Motor neuron (in vitro differentiated cells): ENCODE data around the gene INPP5D. TPM values are rescaled to one million over a fixed set of nuclear protein-coding genes. Genes with fewer than 3 reads are reported as not detected.

Experiments used
- ATAC-seq, 8 experiments: fragments of 200-7000 bp; cut with Tn5 transposase; replicated peaks in 6 of 8; 2 replicates each; pipeline ENCODE4 v1.8.0; 2021; ENCODE audit warnings: mild to moderate bottlenecking in 8 of 8, moderate library complexity in 8 of 8
- H3K27ac ChIP-seq, 2 donors: fragments of 250-450 bp; sonication (Bioruptor Pico); 2 replicates each; pipeline ENCODE4 v1.9.0; 2021; ENCODE audit warnings: antibody characterized with exemption in 2 of 2, mild to moderate bottlenecking in 2 of 2, moderate library complexity in 1 of 2
- H3K4me1 ChIP-seq, 2 donors: fragments of 250-450 bp; sonication (Bioruptor Pico); replicated peaks in 1 of 2; 2 replicates each; pipeline ENCODE4 v1.6.1; 2021; ENCODE audit warnings: antibody characterized with exemption in 2 of 2, mild to moderate bottlenecking in 2 of 2, moderate library complexity in 1 of 2
- H3K4me3 ChIP-seq, 5 donors: fragments of 250-450 bp; sonication (Bioruptor Pico); 2 replicates each; pipeline ENCODE4 v1.9.0; 2021; ENCODE audit warnings: antibody characterized with exemption in 5 of 5, mild to moderate bottlenecking in 5 of 5, moderate library complexity in 4 of 5
- WGBS, 10 experiments: fragments of 450-650 bp; shearing (Covaris generic); methylation state at CpG; one replicate each; pipeline ENCODE4 v1.0.0; 2022; 5-methylcytosine and 5-hydroxymethylcytosine counted together
- in situ Hi-C, 9 experiments: fragments of 400-800 bp; cut with MboI; loops; one replicate each; pipeline ENCODE4 v1.15.0; 2021; ENCODE audit warnings: low sequenced_read_pairs in 9 of 9, low pct_unique_long_range_greater_than_20kb in 2 of 9; ENCODE audit not compliant: unreplicated experiment in 9 of 9
- total RNA-seq, 8 experiments: library from RNA; unstranded; fragments of 300-600 nt; gene quantifications; 2 replicates each; pipeline versions ENCODE4 v1.2.3 to v1.2.4, GENCODE V29; 2022

The INPP5D gene
- total RNA-seq, 8 experiments from 2014 or later = 2.0 to 8.5 (median 3.8) TPM

- Histone ChIP-seq H3K4me3 (no peak overlapping the region), H3K27ac (no peak overlapping the region), H3K4me1 (no peaks in the 10 kb centered on the region)
- ATAC-seq = no peak
- in situ Hi-C loops = no loop called here
- WGBS, 10 experiments = 53 to 94% (median 73%) methylated on average over 2 to 11 of the region's 13 CpGs
Measured at GRCh38 chr2:233085037-233085838, 25.1 kb downstream of the INPP5D start.

DNA sequence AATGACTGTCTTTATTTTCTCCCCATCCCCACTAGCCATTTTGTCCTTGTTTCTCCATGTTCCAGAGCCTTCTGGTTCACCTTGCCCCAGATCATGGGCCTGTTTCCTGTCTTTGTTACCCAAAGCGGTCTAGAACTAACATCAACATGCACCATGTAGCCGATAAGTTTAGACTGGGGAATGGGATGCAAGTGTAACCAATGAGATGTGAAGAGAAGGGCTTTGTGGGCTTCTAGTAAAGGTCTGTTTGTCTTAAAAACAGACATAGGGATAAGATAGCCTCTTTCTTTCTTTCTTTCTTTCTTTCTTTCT is 25.7 kb downstream of the INPP5D start:
- WGBS, 10 experiments = 54 to 100% (median 87%) methylated on average over 2 of the region's 2 CpGs; no CpG with 5 or more reads in 2 of the 10 experiments
- ATAC-seq = no peak
- Histone ChIP-seq H3K4me3 (no peak overlapping the region), H3K27ac (no peak overlapping the region), H3K4me1 (no peaks in the 10 kb centered on the region)
- in situ Hi-C loops = no loop called here

DNA sequence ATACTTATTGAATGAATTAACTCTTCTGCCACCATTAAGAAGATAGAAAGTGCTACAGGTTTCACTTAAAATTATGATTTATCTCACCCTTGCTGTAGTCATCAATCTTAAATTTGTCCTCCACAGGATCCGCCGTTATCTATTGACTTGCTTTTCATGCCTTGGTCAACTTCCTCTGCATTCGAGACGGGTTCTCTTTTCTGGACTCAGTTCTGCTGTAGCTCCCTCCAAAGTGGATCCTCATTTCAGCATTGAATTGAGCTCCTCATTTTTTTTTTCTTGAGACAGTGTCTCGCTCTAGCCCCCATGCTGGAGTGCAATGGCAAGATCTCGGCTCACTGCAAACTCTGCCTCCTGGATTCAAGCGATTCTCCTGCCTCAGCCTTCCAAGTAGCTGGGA is 27.6 kb downstream of the INPP5D start:
- Histone ChIP-seq H3K4me1 (no peaks in the 10 kb centered on the region), H3K27ac (no peak overlapping the region), H3K4me3 (no peak overlapping the region)
- WGBS, 10 experiments = 66 to 100% (median 96%) methylated on average over 1 to 7 of the region's 7 CpGs
- in situ Hi-C loops = no loop called here
- no peak for ATAC-seq

GRCh38 chr2:233088972-233089345 is 28.8 kb downstream of the INPP5D start:
- no peak overlapping the region for H3K4me3 ChIP-seq
- H3K4me1 ChIP-seq = no peaks in the 10 kb centered on the region
- H3K27ac ChIP-seq = no peak overlapping the region
- in situ Hi-C loops = no loop called here
- no peak for ATAC-seq
- 20 to 85% (median 62%) methylated on average over 1 to 5 of the region's 8 CpGs; no CpG with 5 or more reads in 7 of the 10 experiments for WGBS, 10 experiments

DNA sequence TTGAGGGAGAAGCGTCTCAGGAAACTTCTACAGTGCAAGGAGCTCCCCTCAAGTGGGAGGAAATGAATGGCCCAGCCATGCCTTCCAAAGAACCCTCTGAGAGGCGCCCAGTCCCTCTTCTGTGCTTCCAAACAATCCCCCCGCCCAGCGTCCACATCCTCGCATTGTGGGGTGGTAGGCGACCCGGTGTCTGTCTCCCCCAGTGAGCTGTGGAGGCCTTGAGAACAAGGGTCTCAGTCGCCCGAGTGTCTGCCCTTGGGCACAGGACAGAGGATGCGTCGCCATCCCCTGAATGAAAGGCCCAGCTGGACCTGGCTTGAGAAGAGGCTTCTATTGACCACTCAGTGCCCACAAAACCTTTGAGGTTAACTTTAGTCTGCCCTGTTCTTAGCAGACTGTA is 29.7 kb downstream of the INPP5D start:
- H3K27ac ChIP-seq = no peak overlapping the region
- in situ Hi-C loops = no loop called here
- WGBS, 10 experiments = 60 to 100% (median 80%) methylated on average over 1 to 5 of the region's 11 CpGs; no CpG with 5 or more reads in 3 of the 10 experiments

GRCh38 chr2:233090879-233091278 is 30.7 kb downstream of the INPP5D start:
- H3K4me3 ChIP-seq = no peak overlapping the region
- H3K27ac ChIP-seq = no peak overlapping the region
- 20 to 96% (median 70%) methylated on average over 1 to 5 of the region's 6 CpGs; no CpG with 5 or more reads in 3 of the 10 experiments for WGBS, 10 experiments
- ATAC-seq = no peak
- in situ Hi-C loops = no loop called here
- H3K4me1 ChIP-seq = no peaks in the 10 kb centered on the region

More for the DNA sequence above, 29.7 kb downstream of the INPP5D start:
- no peak for ATAC-seq
- Histone ChIP-seq H3K4me1 (no peaks in the 10 kb centered on the region), H3K4me3 (no peak overlapping the region)

- Histone ChIP-seq H3K27ac (no peak overlapping the region), H3K4me3 (no peak overlapping the region), H3K4me1 (no peaks in the 10 kb centered on the region)
- in situ Hi-C loops = no loop called here
- no peak for ATAC-seq
- WGBS, 10 experiments = 49 to 95% (median 89%) methylated on average over 1 to 16 of the region's 18 CpGs; no CpG with 5 or more reads in 3 of the 10 experiments
Measured at GRCh38 chr2:233091595-233092375, 31.6 kb downstream of the INPP5D start.

DNA sequence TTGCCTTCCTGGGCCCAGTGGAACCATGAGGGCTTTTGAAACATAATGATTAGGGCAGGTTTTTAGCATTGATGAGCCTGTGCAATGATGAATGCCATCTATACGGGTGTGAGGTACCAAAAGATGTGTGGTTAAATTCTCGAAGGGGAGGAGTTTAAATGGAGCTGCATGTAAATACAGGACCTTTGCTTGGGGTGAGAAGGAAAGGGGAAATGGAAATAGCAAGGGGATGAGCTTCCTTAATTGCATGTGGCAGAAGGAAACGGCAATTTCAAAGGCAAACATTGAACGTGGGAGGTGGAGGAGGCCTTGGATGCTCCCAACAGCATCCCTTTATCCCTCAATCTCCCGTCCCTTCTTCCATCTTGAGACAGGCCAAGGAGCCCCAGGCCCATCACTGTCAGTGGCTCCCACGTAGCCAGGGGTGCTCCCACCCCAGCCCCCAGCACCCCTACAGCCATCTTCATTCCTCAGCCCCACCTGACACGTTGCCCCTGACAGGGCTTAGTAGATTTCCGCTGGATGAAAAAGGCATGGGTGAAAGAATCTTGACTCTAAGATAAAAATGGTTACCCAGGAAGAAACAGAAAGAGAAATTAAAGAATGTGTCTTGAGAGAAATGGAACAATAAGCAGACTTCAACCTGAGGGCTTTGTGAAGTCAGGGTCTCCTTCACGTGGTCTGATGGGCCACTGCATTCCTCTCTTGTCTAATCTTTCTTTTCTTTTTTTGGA is 32.5 kb downstream of the INPP5D start:
- ATAC-seq = no peak

GRCh38 chr2:233093166-233093448 is 33.0 kb downstream of the INPP5D start:
- H3K27ac ChIP-seq = no peak overlapping the region
- WGBS, 10 experiments = 50 to 100% (median 100%) methylated on average over 1 of the region's 1 CpG; no CpG with 5 or more reads in 3 of the 10 experiments
- no peak overlapping the region for H3K4me3 ChIP-seq
- peaks cover 0 to 2% of the 10 kb centered on the region in 2 donors for H3K4me1 ChIP-seq
- in situ Hi-C loops = no loop called here
- ATAC-seq = no peak

More for the DNA sequence above, 32.5 kb downstream of the INPP5D start:
- H3K4me3 ChIP-seq = no peak overlapping the region
- in situ Hi-C loops = no loop called here
- peaks cover 0 to 2% of the 10 kb centered on the region in 2 donors for H3K4me1 ChIP-seq
- H3K27ac ChIP-seq = no peak overlapping the region
- WGBS, 10 experiments = 23 to 100% (median 78%) methylated on average over 1 to 6 of the region's 9 CpGs; no CpG with 5 or more reads in 3 of the 10 experiments

GRCh38 chr2:233093721-233094120 is 33.6 kb downstream of the INPP5D start:
- H3K4me3 ChIP-seq = no peak overlapping the region
- ATAC-seq = no peak
- in situ Hi-C loops = no loop called here
- peaks cover 0 to 2% of the 10 kb centered on the region in 2 donors for H3K4me1 ChIP-seq
- 10 to 96% (median 69%) methylated on average over 2 to 3 of the region's 4 CpGs; no CpG with 5 or more reads in 5 of the 10 experiments for WGBS, 10 experiments
- no peak overlapping the region for H3K27ac ChIP-seq

- WGBS, 10 experiments = 0 to 72% (median 31%) methylated on average over 1 to 6 of the region's 6 CpGs; no CpG with 5 or more reads in 1 of the 10 experiments
- no peak overlapping the region for H3K27ac ChIP-seq
- in situ Hi-C loops = no loop called here
- peaks cover 0 to 2% of the 10 kb centered on the region in 2 donors for H3K4me1 ChIP-seq
- ATAC-seq = no peak
- no peak overlapping the region for H3K4me3 ChIP-seq
Measured at GRCh38 chr2:233094614-233095013, 34.5 kb downstream of the INPP5D start.

DNA sequence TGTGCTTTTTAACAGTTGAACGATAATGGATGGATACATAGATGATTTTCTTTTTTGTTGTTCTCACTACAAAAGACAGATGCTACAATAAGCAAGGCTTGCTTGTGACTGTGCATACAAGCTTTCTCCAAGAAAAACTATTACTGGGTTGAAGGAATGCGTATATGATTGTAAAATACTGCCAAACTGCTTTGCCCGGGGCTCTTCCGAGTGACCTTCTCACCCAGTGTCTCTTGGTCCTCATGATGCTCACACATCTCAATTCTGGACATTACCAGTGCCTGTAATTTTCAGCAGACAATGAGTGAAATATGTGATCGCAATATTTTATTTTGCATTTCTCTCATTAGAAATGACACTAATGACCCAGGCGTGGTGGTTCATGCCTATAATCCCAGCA is 35.9 kb downstream of the INPP5D start:
- no peak overlapping the region for H3K27ac ChIP-seq
- no peak overlapping the region for H3K4me3 ChIP-seq
- no peak for ATAC-seq
- in situ Hi-C loops = no loop called here
- peaks cover 0 to 2% of the 10 kb centered on the region in 2 donors for H3K4me1 ChIP-seq
- 61 to 100% (median 98%) methylated on average over 1 to 4 of the region's 6 CpGs; no CpG with 5 or more reads in 2 of the 10 experiments for WGBS, 10 experiments

- 46 to 100% (median 83%) methylated on average over 2 to 10 of the region's 11 CpGs; no CpG with 5 or more reads in 1 of the 10 experiments for WGBS, 10 experiments
- peak in 1 of 8 experiments; percentile 56 for ATAC-seq
- Histone ChIP-seq H3K4me1 (peaks cover 0 to 2% of the 10 kb centered on the region in 2 donors), H3K4me3 (no peak overlapping the region), H3K27ac (no peak overlapping the region)
- in situ Hi-C loops = no loop called here
Measured at GRCh38 chr2:233098618-233099017, 38.5 kb downstream of the INPP5D start.
